Effector memory CD4-positive, alpha-beta T cell (primary cell): Measurements from ENCODE around the gene ALDOC.

ENCODE experiments used
- DNase-seq, 3 donors: peaks; one replicate each; pipeline ENCODE4 v3.0.0-alpha.2; 2020
- H3K27ac ChIP-seq: 2 replicates; pipeline ENCODE4 v1.7.0; 2013; ENCODE audit warnings: mild to moderate bottlenecking, low read length, moderate library complexity; ENCODE audit not compliant: insufficient read depth, poor library complexity, severe bottlenecking
- H3K27me3 ChIP-seq: replicated peaks from 2 replicates; pipeline ENCODE4 v1.7.0; 2013; ENCODE audit warnings: mild to moderate bottlenecking, low read length; ENCODE audit not compliant: insufficient read depth, control insufficient read depth, poor library complexity, severe bottlenecking
- H3K36me3 ChIP-seq: 2 replicates; pipeline ENCODE4 v1.7.0; 2013; ENCODE audit warnings: mild to moderate bottlenecking, low read length, moderate library complexity; ENCODE audit not compliant: control insufficient read depth, insufficient read depth
- H3K4me1 ChIP-seq: 2 replicates; pipeline ENCODE4 v1.7.0; 2013; ENCODE audit warnings: low read length, mild to moderate bottlenecking; ENCODE audit not compliant: control insufficient read depth, insufficient read depth, poor library complexity, severe bottlenecking
- H3K4me3 ChIP-seq: 2 replicates; pipeline ENCODE4 v1.7.0; 2013; ENCODE audit warnings: low read length, low read depth, mild to moderate bottlenecking; ENCODE audit not compliant: insufficient read depth, poor library complexity, severe bottlenecking
- H3K9me3 ChIP-seq: 2 replicates; pipeline ENCODE4 v1.7.0; 2013; ENCODE audit warnings: mild to moderate bottlenecking, low read length, moderate library complexity; ENCODE audit not compliant: control insufficient read depth

ALDOC gene

DNA sequence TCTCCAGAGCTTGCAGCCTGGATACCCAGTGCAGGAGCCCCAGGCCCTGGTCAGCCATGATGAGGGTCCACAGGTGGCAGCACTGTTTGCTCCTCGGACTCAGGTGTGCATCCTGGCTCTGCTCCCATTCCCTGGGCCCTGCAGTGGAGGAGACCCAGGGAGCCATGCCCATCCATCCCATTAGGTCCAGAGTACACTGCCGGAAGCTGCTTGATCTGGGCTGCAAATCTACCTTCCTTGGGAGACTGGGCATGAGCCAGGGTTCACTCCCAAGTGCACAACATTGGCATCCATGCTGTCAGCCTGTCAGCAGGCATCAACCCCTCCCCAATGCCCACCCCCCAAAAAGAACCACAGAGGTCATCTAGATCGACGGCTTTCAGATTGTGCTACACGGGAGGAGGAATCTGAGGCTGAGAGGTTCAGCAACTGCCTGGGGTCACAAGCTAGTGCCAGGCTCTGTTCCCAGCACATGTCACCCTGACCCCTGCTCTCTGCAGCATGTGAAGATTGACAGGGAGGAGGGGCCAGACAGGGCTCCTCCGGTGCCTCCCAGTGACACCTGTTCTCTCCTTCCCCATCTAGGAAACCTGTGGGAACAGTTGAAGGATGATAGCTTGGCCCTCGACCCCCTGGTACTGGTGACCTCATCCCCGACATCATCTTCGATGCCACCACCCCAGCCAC, 40.0 kb downstream of the ALDOC start:
- no peak overlapping the region for H3K4me3 ChIP-seq
- no peak overlapping the region for H3K27ac ChIP-seq
- H3K27me3 ChIP-seq, result no peaks in the 10 kb centered on the region
- DNase-seq, result no peak
- H3K36me3 ChIP-seq, result no peaks in the 10 kb centered on the region
- no peaks in the 10 kb centered on the region for H3K4me1 ChIP-seq
- no peaks in the 10 kb centered on the region for H3K9me3 ChIP-seq

DNA sequence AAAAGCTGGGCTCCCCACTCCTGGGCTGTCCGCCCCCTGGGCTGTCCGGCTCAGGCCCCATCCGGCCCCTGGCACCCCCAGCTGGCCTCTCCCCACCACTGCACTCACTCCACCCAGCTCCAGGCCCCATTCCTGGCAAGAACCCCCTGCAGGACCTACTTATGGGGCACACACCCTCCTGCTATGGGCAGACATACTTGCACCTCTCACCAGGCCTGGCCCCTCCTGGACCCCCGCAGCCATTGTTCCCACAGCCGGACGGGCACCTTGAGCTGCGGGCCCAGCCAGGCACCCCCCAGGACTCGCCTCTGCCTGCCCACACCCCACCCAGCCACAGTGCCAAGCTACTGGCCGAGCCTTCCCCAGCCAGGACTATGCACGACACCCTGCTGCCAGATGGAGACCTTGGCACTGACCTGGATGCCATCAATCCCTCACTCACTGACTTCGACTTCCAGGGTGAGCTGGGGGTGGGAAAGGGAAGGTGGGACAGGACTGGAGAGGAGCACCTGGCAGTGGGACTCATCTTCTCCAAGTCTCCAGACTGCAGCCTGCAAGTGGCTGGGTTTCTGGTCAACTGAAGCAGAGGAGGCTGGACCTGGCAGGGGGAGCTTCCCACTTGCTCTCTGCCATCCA, 41.8 kb downstream of the ALDOC start:
- H3K4me1 ChIP-seq, result no peaks in the 10 kb centered on the region
- no peak overlapping the region for H3K4me3 ChIP-seq
- no peak overlapping the region for H3K27ac ChIP-seq
- no peaks in the 10 kb centered on the region for H3K36me3 ChIP-seq
- no peaks in the 10 kb centered on the region for H3K9me3 ChIP-seq
- H3K27me3 ChIP-seq, result no peaks in the 10 kb centered on the region
- no peak for DNase-seq

- Histone ChIP-seq H3K36me3 (no peaks in the 10 kb centered on the region), H3K9me3 (no peaks in the 10 kb centered on the region), H3K27ac (no peak overlapping the region), H3K4me1 (no peaks in the 10 kb centered on the region), H3K27me3 (no peaks in the 10 kb centered on the region), H3K4me3 (no peak overlapping the region)
- DNase-seq, result no peak
Measured at GRCh38 chr17:28533091-28533807, 43.4 kb downstream of the ALDOC start.

GRCh38 chr17:28532050-28532960, 44.4 kb downstream of the ALDOC start:
- Histone ChIP-seq H3K4me1 (no peaks in the 10 kb centered on the region), H3K27ac (no peak overlapping the region), H3K27me3 (no peaks in the 10 kb centered on the region), H3K36me3 (no peaks in the 10 kb centered on the region), H3K9me3 (no peaks in the 10 kb centered on the region), H3K4me3 (no peak overlapping the region)
- DNase-seq, result no peak

- Histone ChIP-seq H3K27me3 (no peaks in the 10 kb centered on the region), H3K9me3 (no peaks in the 10 kb centered on the region), H3K4me1 (no peaks in the 10 kb centered on the region), H3K27ac (no peak overlapping the region), H3K4me3 (no peak overlapping the region), H3K36me3 (no peaks in the 10 kb centered on the region)
- DNase-seq, result no peak
Measured at GRCh38 chr17:28530926-28531325, 45.8 kb downstream of the ALDOC start.

DNA sequence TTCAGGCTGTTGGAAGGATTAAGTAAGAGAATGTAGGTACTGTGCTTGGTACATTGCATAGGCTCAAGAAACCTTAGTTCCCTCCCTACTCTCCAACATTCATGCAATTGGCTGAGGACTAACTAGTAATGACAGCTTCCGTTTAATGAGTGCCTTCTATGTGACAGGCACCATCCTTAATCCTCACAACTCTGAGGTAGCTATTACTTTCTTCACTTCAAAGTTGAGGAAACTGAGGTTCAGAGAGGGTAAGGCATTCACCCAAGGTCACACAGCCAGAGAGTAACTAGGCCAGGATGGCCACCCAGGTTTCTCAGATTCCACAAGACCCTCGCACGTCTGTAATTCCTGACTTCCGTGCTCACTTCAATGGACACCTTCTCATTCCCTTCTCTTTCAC, 46.4 kb downstream of the ALDOC start:
- H3K4me1 ChIP-seq, result no peaks in the 10 kb centered on the region
- no peaks in the 10 kb centered on the region for H3K9me3 ChIP-seq
- DNase-seq, result no peak
- no peaks in the 10 kb centered on the region for H3K36me3 ChIP-seq
- no peak overlapping the region for H3K27ac ChIP-seq
- no peak overlapping the region for H3K4me3 ChIP-seq
- H3K27me3 ChIP-seq, result no peaks in the 10 kb centered on the region

DNA sequence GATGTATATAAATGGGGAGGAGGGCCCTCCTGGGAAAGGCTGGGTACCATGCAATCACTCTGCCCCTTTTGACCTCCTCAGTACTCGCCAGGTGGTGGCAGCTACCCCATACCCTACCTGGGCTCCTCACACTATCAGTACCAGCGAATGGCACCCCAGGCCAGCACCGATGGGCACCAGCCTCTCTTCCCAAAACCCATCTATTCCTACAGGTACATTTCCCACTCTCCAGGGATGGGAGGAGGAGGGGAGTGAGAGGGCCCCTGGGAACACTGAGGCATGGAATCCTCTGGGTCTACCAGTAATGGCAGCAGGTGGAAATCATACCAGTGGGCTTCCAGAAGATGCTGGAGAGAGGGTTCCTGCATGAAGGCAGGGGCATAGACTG, 47.7 kb downstream of the ALDOC start:
- Histone ChIP-seq H3K27ac (no peak overlapping the region), H3K4me3 (no peak overlapping the region), H3K4me1 (no peaks in the 10 kb centered on the region), H3K36me3 (no peaks in the 10 kb centered on the region), H3K9me3 (no peaks in the 10 kb centered on the region), H3K27me3 (no peaks in the 10 kb centered on the region)
- no peak for DNase-seq

GRCh38 chr17:28528327-28529012, 48.2 kb downstream of the ALDOC start:
- H3K27me3 ChIP-seq, result no peaks in the 10 kb centered on the region
- H3K4me1 ChIP-seq, result no peaks in the 10 kb centered on the region

DNA sequence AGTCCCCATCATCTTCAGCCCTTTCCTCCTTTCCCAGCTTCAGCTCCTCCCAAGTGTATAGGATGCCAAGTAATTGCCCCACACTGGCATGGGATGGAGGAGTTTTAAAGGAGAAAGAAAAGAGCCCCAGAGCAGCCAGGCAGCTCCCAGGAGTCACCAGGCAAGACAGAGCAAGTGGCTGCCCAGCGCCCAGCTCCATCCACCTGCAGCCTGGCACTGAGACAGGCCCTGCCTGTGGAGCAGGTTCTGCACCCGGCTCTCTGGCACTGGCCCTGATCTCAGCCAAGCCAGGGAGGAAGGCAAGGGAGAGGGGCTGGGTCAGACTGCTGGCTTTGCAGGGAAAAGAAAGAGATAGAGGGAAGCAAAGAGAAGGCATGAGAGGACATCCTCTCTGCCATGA, 48.8 kb downstream of the ALDOC start:
- Histone ChIP-seq H3K27me3 (no peaks in the 10 kb centered on the region), H3K4me1 (no peaks in the 10 kb centered on the region), H3K4me3 (no peak overlapping the region), H3K36me3 (no peaks in the 10 kb centered on the region), H3K9me3 (no peaks in the 10 kb centered on the region), H3K27ac (no peak overlapping the region)
- no peak for DNase-seq

More at GRCh38 chr17:28528327-28529012, 48.2 kb downstream of the ALDOC start:
- Histone ChIP-seq H3K36me3 (no peaks in the 10 kb centered on the region), H3K9me3 (no peaks in the 10 kb centered on the region), H3K4me3 (no peak overlapping the region), H3K27ac (no peak overlapping the region)
- no peak for DNase-seq
